Spleen (tissue), 7 donors: ENCODE data around the gene THSD7A.

Source experiments
- CTCF ChIP-seq, 11 experiments: fragments of 200-600 bp in 7 of 11; fragments of 450-650 bp in 4 of 11; sonication (generic) in 4 of 11; IDR thresholded peaks in 8 of 11; conservative IDR thresholded peaks in 3 of 11; 1 replicate in 7 of 11; 2 replicates in 4 of 11; pipeline versions ENCODE4 v1.4.0 to v1.8.0; 2016 to 2021; ENCODE audit warnings: antibody characterized with exemption in 11 of 11, inconsistent platforms in 4 of 11, mild to moderate bottlenecking in 1 of 11
- POLR2A ChIP-seq, 3 donors: fragments of 450-650 bp; IDR thresholded peaks; one replicate each; pipeline ENCODE4 v1.5.1; 2017; ENCODE audit warnings: antibody characterized with exemption in 3 of 3, mild to moderate bottlenecking in 1 of 3
- POLR2AphosphoS5 ChIP-seq, 3 donors: sonication (generic); formaldehyde crosslinking; IDR thresholded peaks; one replicate each; pipeline ENCODE4 v1.5.1; 2017; ENCODE audit warnings: antibody characterized with exemption in 3 of 3
- donor health status: DM: no; HTN: no; CAD: no; lungs with moderate emphysema.
- donor health status: DM: no; HTN: no; CAD: no.
- donor health status: DM: no; HTN: no; CAD: no.

- no peak for TF ChIP-seq CTCF (IDR thresholded peaks at IDR 0.05 in 8 of 11, conservative IDR thresholded peaks at IDR 0.05 in 3 of 11)
- no peak for TF ChIP-seq POLR2AphosphoS5 (IDR thresholded peaks at IDR 0.05)
- TF ChIP-seq POLR2A (IDR thresholded peaks at IDR 0.05) = no peak
These were observed 82.4 kb downstream of the THSD7A start for GRCh38 chr7:11749629-11750028.
